ENCODE results near the gene TNFAIP8L3. TPM values are rescaled to one million over a fixed set of nuclear protein-coding genes. Genes with fewer than 3 reads are reported as not detected.
A peak's percentile ranks its signal among the peaks of the same experiment; 100 is the strongest.

Gene TNFAIP8L3
- total RNA-seq, 1 donor from 2014 or later, result not detected

DNA sequence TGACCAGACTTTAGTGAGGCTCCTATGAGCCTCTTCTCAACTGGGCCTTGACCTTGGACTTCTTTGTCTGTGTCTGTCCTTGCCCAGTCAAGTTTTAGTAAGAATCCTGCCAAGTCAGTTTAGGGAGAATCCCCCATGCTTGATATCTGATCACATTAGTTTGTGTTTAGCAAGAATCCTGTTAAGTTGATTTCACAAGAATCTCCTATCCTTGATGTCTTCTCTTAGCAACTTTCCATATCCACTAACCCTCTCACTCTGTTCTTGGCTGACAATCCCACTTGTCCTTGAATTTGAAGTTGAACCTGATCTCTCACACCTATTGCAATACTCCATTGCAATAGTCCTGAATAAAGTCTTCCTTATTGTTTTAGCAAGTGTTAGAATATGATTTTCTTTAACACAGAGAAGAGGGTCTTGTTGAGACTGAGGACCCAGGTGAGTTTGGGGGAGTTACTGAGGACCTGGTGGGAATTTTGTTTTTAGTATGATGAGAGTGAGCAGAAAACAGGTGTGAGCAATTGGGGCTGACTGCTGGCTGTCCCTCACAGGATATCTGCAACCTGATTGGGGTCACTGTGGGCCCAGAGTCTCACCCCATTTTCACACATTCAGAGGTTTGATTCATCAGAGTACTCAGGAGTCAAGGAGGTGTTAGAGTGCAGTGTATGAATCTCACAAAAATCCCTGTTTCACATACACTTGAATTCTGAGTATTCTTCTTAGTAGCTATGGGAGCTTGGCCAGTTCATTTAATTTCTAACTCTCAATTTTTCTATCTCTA, 39.9 kb upstream of the TNFAIP8L3 start:
- Histone ChIP-seq H3K9ac (no peak overlapping the region), H3K4me3 (no peak overlapping the region), H3K4me1 (no peaks in the 10 kb centered on the region), H3K9me3 (ENCODE audit: low read depth) (no peaks in the 10 kb centered on the region), H4K20me1 (ENCODE audit: low read depth) (no peaks in the 10 kb centered on the region), H3K27me3 (no peaks in the 10 kb centered on the region), H3K27ac (no peak overlapping the region), H3F3A (ENCODE audit: low read depth) (no peaks in the 10 kb centered on the region), H2AFZ (replicated peaks) (no peak overlapping the region), H3K36me3 (no peaks in the 10 kb centered on the region), H3K79me2 (ENCODE audit: low read depth) (no peaks in the 10 kb centered on the region), H3K4me2 (no peak overlapping the region)
- Mint-ChIP-seq H3K9me3 (no peaks in the 10 kb centered on the region), H3K36me3 (no peaks in the 10 kb centered on the region), H3K4me3 (no peak overlapping the region), H3K27me3 (ENCODE audit: insufficient read depth, low read depth) (peaks cover 5% of the 10 kb centered on the region), H3K27ac (no peak overlapping the region), H3K4me1 (no peaks in the 10 kb centered on the region)
- TF ChIP-seq EZH2 (IDR thresholded peaks at IDR 0.05) (no peak), EZH2phosphoT487 (IDR thresholded peaks at IDR 0.05) (no peak)
- TF ChIP-seq, protein P1, sequence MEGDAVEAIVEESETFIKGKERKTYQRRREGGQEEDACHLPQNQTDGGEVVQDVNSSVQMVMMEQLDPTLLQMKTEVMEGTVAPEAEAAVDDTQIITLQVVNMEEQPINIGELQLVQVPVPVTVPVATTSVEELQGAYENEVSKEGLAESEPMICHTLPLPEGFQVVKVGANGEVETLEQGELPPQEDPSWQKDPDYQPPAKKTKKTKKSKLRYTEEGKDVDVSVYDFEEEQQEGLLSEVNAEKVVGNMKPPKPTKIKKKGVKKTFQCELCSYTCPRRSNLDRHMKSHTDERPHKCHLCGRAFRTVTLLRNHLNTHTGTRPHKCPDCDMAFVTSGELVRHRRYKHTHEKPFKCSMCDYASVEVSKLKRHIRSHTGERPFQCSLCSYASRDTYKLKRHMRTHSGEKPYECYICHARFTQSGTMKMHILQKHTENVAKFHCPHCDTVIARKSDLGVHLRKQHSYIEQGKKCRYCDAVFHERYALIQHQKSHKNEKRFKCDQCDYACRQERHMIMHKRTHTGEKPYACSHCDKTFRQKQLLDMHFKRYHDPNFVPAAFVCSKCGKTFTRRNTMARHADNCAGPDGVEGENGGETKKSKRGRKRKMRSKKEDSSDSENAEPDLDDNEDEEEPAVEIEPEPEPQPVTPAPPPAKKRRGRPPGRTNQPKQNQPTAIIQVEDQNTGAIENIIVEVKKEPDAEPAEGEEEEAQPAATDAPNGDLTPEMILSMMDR (IDR thresholded peaks at IDR 0.05), result no peak
- DNase-seq (ENCODE audit: low spot score), result no peak

DNA sequence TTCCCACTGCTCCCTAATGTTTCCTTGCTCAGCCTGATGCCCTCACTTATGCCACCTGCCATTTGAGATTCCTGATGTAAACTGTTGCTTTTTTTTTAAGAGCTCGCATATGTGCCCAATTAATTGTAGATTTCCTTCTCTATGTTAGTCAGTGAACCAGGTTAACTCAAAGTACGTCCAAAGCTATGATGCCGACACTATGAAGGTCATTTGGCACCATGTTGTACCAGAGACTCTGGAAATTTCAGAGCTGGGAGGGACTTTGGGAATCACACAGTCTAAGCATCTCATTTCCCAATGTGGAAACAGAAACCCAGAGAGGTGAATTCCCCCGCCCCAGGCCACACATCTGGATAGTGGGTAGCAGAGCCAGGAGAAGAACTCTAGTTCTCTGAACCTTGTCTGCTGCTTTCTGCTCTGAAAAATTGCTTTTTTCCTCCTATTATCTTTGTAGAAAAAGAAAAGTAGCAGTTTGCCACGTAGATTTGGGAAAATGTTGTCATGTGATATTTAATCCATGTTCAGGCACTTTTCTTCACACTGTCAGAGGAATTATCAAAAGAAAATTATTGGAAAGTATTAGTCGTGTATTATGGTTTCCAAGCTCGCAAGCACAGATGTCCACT, 38.5 kb upstream of the TNFAIP8L3 start:
- H3K36me3 ChIP-seq, result no peaks in the 10 kb centered on the region
- no peaks in the 10 kb centered on the region for H3K9me3 ChIP-seq (ENCODE audit: low read depth)
- H3K4me1 Mint-ChIP-seq, result no peaks in the 10 kb centered on the region
- H4K20me1 ChIP-seq (ENCODE audit: low read depth), result no peaks in the 10 kb centered on the region
- H3K36me3 Mint-ChIP-seq, result no peaks in the 10 kb centered on the region
- no peaks in the 10 kb centered on the region for H3K4me1 ChIP-seq
- H3K4me2 ChIP-seq, result no peak overlapping the region
- no peak overlapping the region for H3K4me3 Mint-ChIP-seq
- peaks cover 5% of the 10 kb centered on the region for H3K27me3 Mint-ChIP-seq (ENCODE audit: insufficient read depth, low read depth)
- no peaks in the 10 kb centered on the region for H3K27me3 ChIP-seq
- H3K27ac ChIP-seq, result no peak overlapping the region
- no peak overlapping the region for H3K9ac ChIP-seq
- TF ChIP-seq EZH2 (IDR thresholded peaks at IDR 0.05) (no peak), EZH2phosphoT487 (IDR thresholded peaks at IDR 0.05) (no peak)
- TF ChIP-seq, protein P1 (IDR thresholded peaks at IDR 0.05), result no peak
- DNase-seq (ENCODE audit: low spot score), result no peak
- peaks cover 2% of the 10 kb centered on the region for H3K9me3 Mint-ChIP-seq
- no peaks in the 10 kb centered on the region for H3K79me2 ChIP-seq (ENCODE audit: low read depth)
- H2AFZ ChIP-seq (replicated peaks), result no peak overlapping the region
- H3K27ac Mint-ChIP-seq, result no peak overlapping the region
- no peak overlapping the region for H3K4me3 ChIP-seq
- H3F3A ChIP-seq (ENCODE audit: low read depth), result no peaks in the 10 kb centered on the region

DNA sequence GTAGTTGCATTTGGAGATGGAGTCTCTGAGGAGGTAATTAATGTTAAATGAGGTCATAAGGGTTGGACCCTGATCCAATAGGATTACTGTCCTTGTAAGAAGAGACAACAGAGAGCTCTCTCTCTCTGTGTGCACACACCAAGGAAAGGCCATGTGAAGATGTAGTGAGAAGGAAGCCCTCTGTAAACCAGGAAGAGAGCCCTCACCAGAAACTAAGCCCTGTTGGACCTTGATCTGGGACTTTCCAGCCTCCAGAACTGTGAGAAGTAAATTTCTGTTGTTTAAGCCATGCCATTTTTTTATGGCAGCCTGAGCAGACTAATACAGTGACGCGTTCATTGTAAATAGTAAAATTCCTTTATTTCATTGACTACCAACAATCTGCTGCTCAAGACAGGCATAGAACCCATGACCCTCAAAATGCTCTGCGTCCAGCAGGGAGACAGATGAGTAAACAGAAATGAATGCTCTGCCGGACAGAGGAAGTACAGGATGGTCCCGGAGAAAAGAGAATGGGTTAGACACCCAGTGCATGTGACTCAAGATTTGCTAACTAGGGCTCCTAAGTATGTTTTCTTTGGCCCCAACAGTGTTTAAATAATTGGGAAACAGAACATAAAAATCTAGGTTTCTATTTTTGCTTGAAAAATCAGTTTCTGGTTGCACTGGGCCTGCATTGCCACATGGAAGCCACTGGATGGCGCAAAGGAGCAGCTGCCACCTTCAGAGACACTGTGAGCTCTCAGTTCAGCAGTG, 37.9 kb upstream of the TNFAIP8L3 start:
- peaks cover 5% of the 10 kb centered on the region for H3K27me3 Mint-ChIP-seq (ENCODE audit: insufficient read depth, low read depth)
- H3F3A ChIP-seq (ENCODE audit: low read depth), result no peaks in the 10 kb centered on the region
- H3K4me2 ChIP-seq, result no peak overlapping the region
- H3K4me3 ChIP-seq, result no peak overlapping the region
- peaks cover 2% of the 10 kb centered on the region for H3K9me3 Mint-ChIP-seq
- H3K9me3 ChIP-seq (ENCODE audit: low read depth), result no peaks in the 10 kb centered on the region
- H3K4me3 Mint-ChIP-seq, result no peak overlapping the region
- TF ChIP-seq EZH2 (IDR thresholded peaks at IDR 0.05), result no peak
- TF ChIP-seq, protein P1 (IDR thresholded peaks at IDR 0.05), result peak; percentile 93
- no peaks in the 10 kb centered on the region for H3K36me3 ChIP-seq
- H3K27ac ChIP-seq, result no peak overlapping the region
- H3K9ac ChIP-seq, result no peak overlapping the region
- H4K20me1 ChIP-seq (ENCODE audit: low read depth), result no peaks in the 10 kb centered on the region
- peak; percentile 61 for DNase-seq (ENCODE audit: low spot score)
- no peaks in the 10 kb centered on the region for H3K36me3 Mint-ChIP-seq
- H2AFZ ChIP-seq (replicated peaks), result no peak overlapping the region
- H3K27me3 ChIP-seq, result no peaks in the 10 kb centered on the region
- no peak overlapping the region for H3K27ac Mint-ChIP-seq
- no peaks in the 10 kb centered on the region for H3K4me1 ChIP-seq
- no peaks in the 10 kb centered on the region for H3K4me1 Mint-ChIP-seq
- H3K79me2 ChIP-seq (ENCODE audit: low read depth), result no peaks in the 10 kb centered on the region

All from neural progenitor cell (in vitro differentiated cells).